Testis (tissue), 3 donors: ENCODE measurements around the gene LALBA. TPM values are rescaled to one million over a fixed set of nuclear protein-coding genes. Genes with fewer than 3 reads are reported as not detected.

ENCODE experiments used
- DNase-seq: peaks from one replicate; pipeline ENCODE4 v3.0.0-alpha.2; 2019
- H3K27ac ChIP-seq, 2 donors: fragments of 200-600 bp; sonication (generic); one replicate each; pipeline ENCODE4 v1.5.1; 2019
- H3K27me3 ChIP-seq: fragments of 200-600 bp; sonication (generic); one replicate; pipeline ENCODE4 v1.5.1; 2019
- H3K36me3 ChIP-seq: fragments of 200-600 bp; sonication (generic); one replicate; pipeline ENCODE4 v1.5.1; 2017; ENCODE audit warnings: low read depth; ENCODE audit errors: missing control alignments
- H3K4me1 ChIP-seq: fragments of 200-600 bp; sonication (generic); one replicate; pipeline ENCODE4 v1.5.1; 2019
- H3K4me3 ChIP-seq, 2 donors: fragments of 200-600 bp; sonication (generic); one replicate each; pipeline ENCODE4 v1.5.1; 2017 to 2019
- H3K9me3 ChIP-seq: fragments of 200-600 bp; sonication (generic); one replicate; pipeline ENCODE4 v1.5.1; 2017
- POLR2A ChIP-seq: fragments of 450-650 bp; IDR thresholded peaks from one replicate; pipeline ENCODE4 v1.6.1; 2017; ENCODE audit warnings: antibody characterized with exemption, mild to moderate bottlenecking, moderate library complexity
- WGBS, 2 donors: methylation state at CpG; one replicate each; pipeline ENCODE4 v1.1.5; 2018; 5-methylcytosine and 5-hydroxymethylcytosine counted together
- intact Hi-C: fragments of 100-400 bp; cut with DNase I; formaldehyde crosslinking; loops from one replicate; pipeline ENCODE4 v1.15.1; 2023; ENCODE audit warnings: low total_unique reads
- polyA plus RNA-seq: library from polyadenylated mRNA; stranded (reverse); fragments of 350-450 nt; fragmentation: Illumina TruSeq; extraction: RNeasy Lipid Tissue Mini Kit (QIAGEN cat#74804); gene quantifications from one replicate; pipeline ENCODE4 v1.2.3, GENCODE V29; 2014; ENCODE audit warnings: low read depth, low replicate concordance; ENCODE audit not compliant: insufficient read depth
- total RNA-seq, 2 donors: library from RNA; depleted of rRNA; stranded (reverse); fragments of >200 nt; gene quantifications; one replicate each; pipeline ENCODE4 v1.2.3, GENCODE V29; 2016
- TF ChIP-seq, protein P1 (sequence below), 3 experiments: fragments of 450-650 bp in 2 of 3; fragments of 200-600 bp in 1 of 3; sonication (generic) in 1 of 3; IDR thresholded peaks; one replicate each; pipeline ENCODE4 v1.5.1; 2016 to 2019; ENCODE audit warnings: antibody characterized with exemption in 3 of 3, mild to moderate bottlenecking in 2 of 3, moderate library complexity in 1 of 3

Gene LALBA
- total and polyA plus RNA-seq, 3 donors from 2014 or later = 3.8 to 5.2 (median 4.7) TPM

DNA sequence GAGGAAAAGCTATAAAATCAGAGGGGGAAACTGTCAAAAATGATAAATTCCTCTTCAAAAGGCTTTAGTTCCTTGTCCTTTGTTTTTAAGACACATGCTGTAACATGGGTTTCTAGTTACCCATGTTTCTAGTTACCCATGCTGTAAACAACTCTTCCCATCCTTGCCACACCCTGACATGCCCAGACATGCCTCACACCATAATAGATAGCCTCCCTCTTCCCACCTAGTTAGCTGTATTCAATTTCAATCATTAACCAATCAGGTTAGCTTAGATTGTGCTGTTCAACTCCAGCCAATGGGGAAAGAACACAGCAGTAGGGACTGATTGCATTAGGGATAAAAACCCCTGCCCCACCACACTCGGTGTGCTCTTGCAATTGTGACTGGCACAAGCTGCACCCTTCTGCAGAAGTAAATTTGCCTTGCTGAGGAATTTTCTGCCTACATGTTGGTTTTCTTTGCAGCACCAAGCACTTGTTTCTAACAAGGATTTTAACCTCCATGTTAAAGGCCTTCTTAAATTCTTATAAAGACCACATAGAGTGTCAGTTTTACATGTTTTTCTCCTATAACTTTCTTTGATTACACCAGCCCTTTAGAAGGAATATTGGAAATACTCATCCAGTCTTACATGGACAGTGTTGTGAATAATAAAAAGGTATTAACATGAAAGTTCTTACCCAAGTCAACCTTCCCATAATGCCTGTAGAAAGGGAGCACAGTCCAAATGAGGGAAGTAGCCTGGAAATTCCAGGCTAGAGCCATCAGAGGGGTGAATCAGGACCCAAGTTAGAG is 32.5 kb upstream of the LALBA start:
- WGBS, 2 donors = 79 to 81% methylated on average over 1 of the region's 1 CpG
- H3K4me3 ChIP-seq = no peak overlapping the region
- intact Hi-C loops = no loop called here

DNA sequence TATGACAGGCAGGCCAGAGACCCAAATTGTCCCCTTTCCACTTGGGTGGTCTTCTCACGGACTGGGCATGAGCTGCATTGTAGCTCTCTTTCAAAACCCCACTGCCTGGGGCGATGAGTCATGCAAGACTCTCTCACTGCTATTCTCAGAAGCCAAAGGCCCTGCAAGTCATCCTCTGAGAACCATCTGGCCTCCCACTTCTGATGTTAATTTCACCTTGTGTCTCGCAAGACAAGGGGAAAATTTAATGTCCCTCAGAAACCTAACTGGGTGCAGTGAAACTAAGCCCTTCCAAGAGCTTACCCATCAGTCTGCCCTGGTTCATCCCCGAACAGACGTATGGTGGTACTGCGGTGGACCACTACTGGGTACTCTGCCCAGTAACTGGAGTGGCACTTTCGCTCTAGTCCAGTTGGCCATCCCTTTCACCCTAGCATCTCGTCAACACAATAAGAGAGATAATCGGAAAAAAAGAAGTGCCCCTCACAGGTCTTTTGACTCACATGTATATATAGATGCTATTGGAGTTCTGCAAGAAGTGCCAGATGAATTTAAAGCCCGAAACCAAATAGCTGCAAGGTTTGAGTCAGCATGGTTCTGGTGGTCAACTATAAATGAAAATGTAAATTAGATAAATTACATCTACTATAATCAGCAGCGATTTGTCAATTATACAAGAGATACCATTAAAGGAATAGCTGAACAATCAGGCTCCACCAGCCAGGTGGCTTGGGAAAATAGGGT is 31.3 kb upstream of the LALBA start:
- intact Hi-C loops = no loop called here
- Histone ChIP-seq H3K36me3 (no peaks in the 10 kb centered on the region), H3K4me3 (no peak overlapping the region), H3K27ac (no peak overlapping the region), H3K4me1 (no peaks in the 10 kb centered on the region), H3K27me3 (no peaks in the 10 kb centered on the region), H3K9me3 (no peaks in the 10 kb centered on the region)
- 85 to 89% methylated on average over 11 of the region's 11 CpGs for WGBS, 2 donors
- no peak for DNase-seq
- TF ChIP-seq, protein P1, sequence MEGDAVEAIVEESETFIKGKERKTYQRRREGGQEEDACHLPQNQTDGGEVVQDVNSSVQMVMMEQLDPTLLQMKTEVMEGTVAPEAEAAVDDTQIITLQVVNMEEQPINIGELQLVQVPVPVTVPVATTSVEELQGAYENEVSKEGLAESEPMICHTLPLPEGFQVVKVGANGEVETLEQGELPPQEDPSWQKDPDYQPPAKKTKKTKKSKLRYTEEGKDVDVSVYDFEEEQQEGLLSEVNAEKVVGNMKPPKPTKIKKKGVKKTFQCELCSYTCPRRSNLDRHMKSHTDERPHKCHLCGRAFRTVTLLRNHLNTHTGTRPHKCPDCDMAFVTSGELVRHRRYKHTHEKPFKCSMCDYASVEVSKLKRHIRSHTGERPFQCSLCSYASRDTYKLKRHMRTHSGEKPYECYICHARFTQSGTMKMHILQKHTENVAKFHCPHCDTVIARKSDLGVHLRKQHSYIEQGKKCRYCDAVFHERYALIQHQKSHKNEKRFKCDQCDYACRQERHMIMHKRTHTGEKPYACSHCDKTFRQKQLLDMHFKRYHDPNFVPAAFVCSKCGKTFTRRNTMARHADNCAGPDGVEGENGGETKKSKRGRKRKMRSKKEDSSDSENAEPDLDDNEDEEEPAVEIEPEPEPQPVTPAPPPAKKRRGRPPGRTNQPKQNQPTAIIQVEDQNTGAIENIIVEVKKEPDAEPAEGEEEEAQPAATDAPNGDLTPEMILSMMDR (IDR thresholded peaks at IDR 0.05) = no peak
- no peak for TF ChIP-seq POLR2A

More for the DNA sequence above, 32.5 kb upstream of the LALBA start:
- H3K9me3 ChIP-seq = no peaks in the 10 kb centered on the region
- no peak for DNase-seq
- no peaks in the 10 kb centered on the region for H3K36me3 ChIP-seq
- no peaks in the 10 kb centered on the region for H3K4me1 ChIP-seq
- no peak for TF ChIP-seq POLR2A
- TF ChIP-seq, protein P1 (IDR thresholded peaks at IDR 0.05) = no peak
- no peak overlapping the region for H3K27ac ChIP-seq
- no peaks in the 10 kb centered on the region for H3K27me3 ChIP-seq

GRCh38 chr12:48600552-48600951 is 30.7 kb upstream of the LALBA start:
- Histone ChIP-seq H3K27me3 (no peaks in the 10 kb centered on the region), H3K9me3 (no peaks in the 10 kb centered on the region), H3K4me3 (no peak overlapping the region), H3K4me1 (no peaks in the 10 kb centered on the region), H3K36me3 (no peaks in the 10 kb centered on the region), H3K27ac (no peak overlapping the region)
- 79 to 90% methylated on average over 2 of the region's 2 CpGs for WGBS, 2 donors
- intact Hi-C loops = no loop called here
- TF ChIP-seq, protein P1 (IDR thresholded peaks at IDR 0.05) = no peak
- no peak for TF ChIP-seq POLR2A
- no peak for DNase-seq

DNA sequence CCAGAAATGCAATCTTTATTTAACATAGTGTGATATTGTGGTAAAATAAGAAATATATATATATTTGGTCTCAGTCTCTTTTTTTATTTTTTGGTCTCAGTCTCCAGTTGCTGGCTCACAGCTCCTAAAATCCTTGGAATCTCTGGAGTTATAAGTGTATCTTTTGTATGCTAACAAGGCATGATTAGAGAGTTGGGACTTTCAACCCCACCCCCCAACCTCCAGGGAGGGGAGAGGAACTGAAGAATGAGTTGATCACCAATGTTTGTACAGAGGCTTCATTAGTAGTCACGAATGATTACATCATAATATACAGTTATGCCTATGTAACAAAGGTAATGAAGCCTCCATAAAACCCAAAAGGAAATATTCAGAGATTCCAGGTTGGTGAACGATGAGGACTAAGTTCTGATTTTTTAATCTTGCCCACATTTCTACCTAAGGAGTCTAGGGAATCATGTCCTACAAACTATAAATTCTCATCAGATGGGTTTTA is 22.8 kb upstream of the LALBA start:
- H3K36me3 ChIP-seq = no peaks in the 10 kb centered on the region
- no peak for DNase-seq
- H3K9me3 ChIP-seq = no peaks in the 10 kb centered on the region
- WGBS, 2 donors = 82 to 84% methylated on average over 2 of the region's 2 CpGs
- no peak overlapping the region for H3K4me3 ChIP-seq
- H3K4me1 ChIP-seq = no peaks in the 10 kb centered on the region
- no peak overlapping the region for H3K27ac ChIP-seq
- TF ChIP-seq, protein P1 (IDR thresholded peaks at IDR 0.05) = no peak
- no peak for TF ChIP-seq POLR2A
- H3K27me3 ChIP-seq = no peaks in the 10 kb centered on the region
- intact Hi-C loops = no loop called here
